DMS53 treated with DMSO at 0.1 percent for 48 hours (cell line): ENCODE measurements around the gene KIAA1614.

ENCODE experiments used
- DNase-seq: peaks from one replicate; lab custom pipeline; 2025; ENCODE audit not compliant: unreplicated experiment; lab: John Stamatoyannopoulos, UW

The KIAA1614 gene, protein sequence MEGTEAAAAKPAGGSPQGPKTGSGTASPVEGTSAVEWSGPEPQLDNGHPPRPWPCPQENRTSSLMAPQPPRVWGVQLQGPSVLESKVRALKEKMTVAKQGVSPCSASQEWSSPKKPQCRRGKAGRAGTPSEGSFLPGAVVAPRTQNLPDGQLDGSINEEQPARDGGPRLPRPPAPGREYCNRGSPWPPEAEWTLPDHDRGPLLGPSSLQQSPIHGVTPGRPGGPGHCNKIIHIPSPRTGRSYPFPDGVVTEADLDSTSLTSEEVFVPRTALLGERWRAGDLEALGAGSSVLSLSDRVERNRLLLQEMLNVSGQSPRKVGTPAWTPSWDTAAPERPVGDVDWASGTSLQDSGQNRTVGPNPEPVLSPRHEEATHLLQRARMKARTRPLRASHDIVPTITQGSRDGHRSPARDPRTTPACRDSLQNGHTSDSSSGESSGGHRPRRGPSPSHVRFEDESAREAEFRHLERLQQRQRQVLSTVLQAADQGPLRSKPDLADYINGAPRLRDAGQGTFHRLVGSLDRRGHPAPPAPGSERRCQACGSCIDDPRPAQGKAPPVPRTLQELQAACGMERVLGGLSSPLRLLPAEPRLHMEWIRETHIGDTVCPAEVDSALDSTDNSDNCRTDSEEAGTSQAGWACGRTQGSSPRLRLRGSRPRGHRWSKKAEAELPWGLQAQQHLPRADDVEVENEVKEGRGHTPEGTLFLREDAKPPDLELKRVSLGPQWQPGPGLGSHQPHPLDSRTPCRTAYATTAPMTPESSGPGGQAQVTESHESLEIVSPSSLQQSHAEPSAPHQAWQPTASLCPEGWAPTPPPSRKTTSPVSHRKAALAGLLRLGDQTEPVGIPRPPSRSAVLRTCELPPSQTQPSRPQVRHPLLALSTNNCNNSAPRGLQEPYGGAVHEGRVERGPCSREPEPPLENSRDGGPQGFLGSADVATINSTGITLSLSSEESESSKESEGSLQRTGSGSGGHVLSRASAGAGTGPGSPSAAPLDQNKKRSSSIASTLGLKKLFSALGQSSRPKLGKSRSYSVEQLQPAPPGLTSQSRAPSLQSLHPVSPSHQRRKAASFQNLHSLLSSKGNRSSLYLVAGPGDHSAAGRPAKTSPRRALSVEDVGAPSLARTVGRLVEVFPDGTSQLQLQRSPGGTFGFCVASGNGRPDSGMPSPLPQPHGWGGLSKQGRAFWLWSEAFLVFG

DNA sequence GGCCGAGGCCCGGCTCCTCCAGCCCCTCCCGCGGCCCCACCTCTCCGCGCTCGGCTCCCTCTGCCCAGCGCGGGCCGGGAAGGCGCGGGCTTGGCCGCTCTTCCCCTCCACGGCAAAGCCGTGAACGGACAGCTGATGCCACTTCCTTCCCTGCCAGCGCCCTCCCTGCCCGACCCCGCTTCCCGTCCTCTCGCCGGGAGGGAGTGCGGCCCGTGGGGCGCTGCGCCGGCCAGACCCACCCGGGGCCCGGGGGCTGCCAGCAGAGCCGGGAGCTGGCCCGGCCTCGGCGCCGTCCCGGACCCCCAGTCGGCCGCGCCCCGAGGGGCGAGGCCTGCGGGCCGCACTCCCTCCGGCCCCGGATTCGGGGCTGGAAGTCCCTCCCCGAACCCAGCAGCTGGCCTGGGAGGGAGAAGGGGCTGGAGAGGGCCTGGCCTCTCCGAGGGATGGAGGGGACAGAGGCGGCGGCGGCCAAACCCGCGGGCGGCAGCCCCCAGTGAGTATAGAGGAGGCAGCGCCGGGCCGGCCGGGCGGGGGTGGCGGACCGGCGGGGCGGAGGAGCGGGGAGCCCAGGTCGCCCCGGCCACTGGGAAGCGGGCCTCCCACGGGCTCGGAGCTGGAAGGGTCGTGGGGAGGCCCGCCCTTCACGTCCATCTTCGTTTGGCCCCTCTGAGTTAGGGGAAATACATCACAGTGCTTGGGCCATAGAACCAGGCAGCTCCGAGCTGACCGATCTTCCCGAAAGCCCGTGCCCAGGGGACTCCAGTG lies at the start of gene KIAA1614:
KIAA1614 (plus strand) TSS at position 97 of the 765 bp plus-strand sequence; CDS start at position 444, 347 bp downstream.
- DNase-seq: no peak

DNA sequence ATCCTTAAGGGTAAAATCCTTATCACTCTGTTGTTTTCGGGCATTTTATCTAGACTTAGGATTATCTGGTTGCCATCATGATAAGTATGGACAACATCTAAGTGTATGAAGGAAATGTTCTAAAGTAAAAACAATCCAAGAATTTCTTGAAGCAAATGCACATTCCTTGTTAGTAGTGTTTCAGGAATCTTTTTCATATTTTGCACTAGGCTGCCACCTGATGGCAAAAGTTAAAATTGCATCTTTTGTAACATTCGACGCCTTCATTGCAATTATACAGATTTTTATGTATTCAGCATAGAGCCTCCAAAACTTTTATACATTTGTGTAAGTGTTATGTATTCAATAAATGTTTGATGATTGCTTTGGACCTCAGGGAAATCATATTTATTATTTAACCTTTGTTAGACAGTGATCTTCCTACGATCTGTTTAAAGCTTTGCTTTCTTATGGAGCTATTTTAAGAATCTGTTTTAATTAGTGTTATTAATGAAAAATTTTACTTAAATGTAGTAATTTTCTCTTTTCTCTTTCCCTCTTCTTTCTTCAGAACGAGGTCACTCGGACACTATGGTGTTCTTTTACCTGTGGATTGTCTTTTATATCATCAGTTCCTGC lies 49.4 kb upstream of the KIAA1614 start:
- DNase-seq: peak; percentile 50

DNA sequence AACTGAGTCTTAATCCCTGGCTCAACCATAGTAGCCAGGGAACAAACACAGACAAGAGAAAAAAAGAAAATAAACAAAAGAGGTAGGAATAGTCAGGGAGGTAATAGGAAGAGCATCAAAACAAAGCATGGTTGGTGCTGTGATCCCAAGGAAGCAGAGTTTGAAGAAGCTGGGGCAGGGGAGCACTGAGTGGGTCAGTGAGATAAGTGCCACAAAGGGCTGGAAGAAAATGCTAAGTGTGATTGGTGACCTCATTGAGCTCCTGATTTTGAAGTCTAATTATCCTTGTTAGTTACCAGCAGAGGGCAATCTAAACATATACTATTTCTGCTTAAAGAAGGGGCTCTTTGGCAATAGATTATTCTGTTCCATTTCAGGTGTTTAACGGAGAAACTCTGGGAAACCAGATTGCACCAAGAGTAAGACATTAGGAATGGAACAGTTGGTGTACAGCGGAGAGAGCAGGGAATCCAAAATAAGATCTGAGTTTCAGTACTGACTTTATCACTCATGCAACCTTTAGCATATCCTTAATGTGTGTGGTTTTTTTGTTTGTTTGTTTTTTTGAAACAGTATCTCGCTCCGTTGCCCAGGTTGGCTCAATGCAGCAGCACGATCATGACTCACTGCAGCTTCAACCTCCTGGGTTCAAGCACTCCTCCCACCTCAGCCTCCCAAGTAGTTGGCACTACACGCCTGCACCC lies 30.7 kb upstream of the KIAA1614 start:
- peak; percentile 57 for DNase-seq

DNA sequence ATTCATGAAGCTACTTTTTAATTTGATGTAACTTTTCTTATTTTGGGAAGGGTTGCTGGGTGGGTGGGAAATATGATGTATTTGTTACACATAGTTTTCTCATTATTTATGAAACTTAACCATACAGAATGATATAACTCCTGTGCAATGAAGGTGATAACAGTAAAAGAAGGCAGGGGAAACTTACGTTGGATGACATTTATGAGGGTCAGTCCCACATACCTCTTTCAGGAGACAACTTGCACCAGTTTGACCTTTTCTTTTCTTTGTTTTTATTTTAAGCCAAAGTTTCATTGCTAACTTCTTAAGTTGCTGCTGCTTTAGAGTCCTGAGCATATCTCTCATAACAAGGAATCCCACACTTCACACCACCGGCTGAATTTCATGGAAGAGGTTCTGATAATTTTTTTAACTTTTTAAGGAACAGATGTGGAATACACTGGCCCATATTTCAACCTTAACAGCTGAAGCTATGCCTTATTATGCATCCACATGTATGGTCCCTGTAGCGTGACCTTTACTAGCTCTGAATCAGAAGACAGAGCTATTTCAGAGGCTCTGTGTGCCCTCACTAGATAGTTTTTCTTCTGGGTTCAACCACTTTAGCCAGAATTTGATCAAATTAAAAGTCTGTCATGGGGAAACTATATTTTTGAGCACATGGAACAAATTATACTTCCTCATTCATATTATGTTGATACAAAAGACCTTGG lies 28.0 kb upstream of the KIAA1614 start:
- DNase-seq: no peak

DNA sequence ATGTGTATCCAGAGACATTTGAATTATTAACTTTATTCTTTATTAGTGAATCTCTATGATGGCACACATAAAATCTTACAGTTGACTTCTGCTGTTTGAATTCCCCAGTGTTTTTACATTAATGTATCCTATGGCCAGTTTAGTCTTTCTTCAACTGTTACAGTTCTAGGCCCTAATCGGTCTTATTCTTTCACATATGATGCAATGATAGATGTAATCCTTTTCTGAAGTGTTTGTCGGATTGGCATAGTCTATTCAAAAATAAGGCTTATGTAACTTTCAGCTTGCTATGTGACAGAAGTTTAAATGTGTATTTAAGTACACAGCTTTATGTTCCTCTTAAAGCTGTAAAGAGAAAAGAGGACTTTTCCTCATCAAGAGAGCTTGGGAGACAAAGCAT lies 26.4 kb upstream of the KIAA1614 start:
- DNase-seq: no peak

DNA sequence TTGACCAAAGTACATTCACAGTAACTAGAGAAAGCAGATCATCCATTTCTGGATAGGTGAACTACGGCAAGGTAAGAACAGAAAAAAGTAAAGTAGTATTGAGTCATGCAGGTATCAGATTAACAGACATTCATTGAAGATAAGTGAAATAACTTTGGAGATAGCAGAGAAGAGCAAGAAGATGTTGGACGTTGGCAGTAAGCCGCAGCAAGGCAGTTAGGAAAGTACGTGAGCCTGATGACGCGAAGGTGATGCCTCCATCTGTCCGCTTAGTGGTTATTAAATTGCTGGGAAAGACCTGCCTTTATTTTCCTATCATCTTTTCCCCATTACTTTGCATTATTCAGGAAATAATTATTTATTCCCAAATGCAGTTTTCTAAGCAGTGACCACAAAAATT lies 24.9 kb upstream of the KIAA1614 start:
- DNase-seq: no peak

DNA sequence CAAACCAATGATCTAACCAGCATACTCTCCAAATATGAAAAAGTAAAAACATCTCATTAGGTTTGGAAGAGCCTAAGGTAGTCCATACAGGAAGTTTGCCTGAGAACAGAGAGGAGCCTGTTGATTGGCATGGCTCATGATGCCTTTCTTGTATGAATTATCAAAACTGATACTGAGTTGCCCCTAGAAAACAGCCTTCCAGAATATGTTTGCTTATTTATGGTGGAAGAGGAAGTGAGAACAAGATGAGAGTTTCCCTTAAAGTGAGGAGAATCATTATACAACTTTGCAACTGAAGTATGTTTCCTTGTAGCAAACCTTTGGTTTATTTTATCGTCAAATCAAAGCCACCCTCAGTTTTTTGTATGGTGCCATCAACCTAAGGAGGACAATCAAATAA lies 23.8 kb upstream of the KIAA1614 start:
- DNase-seq: no peak

DNA sequence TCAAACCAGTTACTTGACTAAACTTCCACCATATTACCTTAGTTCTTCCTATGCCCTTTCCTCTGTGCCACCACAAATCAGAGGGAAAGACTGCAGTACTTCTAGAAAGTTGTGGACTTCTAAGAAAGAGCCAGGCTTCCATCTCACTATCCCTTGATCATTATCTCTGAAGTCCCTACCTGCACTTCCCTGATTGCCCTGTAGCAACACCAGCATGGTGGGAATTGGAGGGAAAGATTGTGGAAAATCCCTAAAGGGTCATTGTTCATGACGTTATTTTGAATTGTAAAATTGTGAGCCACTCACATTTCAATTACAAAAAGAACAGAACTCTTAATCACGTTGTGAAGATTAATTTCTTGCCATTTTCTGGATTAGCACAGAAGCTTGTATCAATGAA lies 23.4 kb upstream of the KIAA1614 start:
- DNase-seq: no peak

DNA sequence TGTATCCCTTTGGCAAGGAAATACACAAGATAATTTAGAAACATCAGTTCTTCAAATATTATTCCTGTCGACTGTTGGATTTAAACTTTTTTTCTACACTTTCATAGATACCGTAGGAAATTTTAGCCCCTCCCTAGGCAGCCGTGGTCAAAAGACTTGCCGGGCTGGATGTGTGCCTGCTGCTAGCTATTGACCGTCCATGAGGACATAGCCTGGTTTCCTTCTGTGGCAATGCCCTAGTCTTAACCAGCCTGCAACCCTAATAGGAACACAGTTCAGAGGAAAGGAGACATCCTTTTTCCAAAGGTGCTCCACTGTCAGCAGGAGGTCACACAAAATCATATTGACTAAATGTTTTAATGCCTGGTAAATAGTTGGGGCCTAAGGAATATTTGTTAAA lies 20.4 kb upstream of the KIAA1614 start:
- no peak for DNase-seq

DNA sequence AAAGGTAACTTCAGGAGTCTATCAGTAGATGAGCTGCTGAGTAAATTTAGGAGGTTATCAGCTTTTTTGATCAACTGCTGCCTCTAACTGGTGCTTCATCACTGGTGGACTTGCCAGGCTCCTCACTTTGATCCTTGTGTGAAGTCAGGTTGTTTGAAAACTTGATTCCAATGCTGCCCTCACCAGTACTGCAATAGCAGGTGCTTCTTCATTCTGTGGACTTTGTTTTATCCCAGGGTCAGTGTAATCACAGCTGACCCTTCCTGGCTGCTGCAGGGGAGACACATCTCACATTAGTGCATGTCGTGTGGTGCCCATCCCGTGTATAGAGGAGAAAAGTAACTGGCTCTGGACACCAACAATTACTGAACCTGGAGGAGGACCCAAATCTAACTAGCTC lies 20.0 kb upstream of the KIAA1614 start:
- DNase-seq: no peak

DNA sequence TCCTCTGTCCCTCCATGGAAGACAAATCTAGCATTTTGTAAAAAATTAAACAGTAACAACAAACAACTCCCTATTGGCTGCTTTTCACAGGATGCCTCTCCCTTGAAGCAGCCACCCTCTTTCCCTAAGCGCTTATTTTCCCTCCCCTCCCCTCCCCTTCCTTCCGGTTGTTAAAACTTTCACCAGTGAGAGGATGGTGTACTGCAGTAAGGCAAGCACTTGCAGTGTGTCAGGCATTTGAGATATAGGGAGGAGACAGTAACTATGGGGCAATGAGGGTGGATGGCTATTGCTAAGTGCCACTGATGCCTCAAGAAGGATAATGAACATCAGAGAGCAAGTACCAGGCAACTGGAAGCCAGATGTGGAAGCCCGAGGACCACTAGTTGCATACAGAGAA lies 19.1 kb upstream of the KIAA1614 start:
- DNase-seq: no peak

DNA sequence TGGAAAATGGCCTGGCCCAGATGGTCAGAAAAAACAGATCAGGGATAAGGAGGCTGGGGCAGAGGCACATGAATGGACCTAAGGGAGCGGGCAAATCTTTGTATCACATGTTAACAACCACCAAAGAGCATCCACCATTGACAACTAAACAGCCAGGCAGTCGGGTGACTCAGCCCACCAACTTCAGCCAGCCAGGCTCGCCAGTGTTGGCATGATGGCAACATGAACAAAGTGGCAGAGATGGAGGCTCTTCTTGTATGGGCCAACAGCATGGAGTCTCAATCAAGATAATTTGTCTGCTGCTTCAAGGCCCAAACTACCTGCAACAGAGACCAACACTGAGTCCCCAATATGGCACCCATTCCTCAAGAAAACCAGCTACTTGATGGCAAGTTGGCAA lies 16.5 kb upstream of the KIAA1614 start:
- DNase-seq: no peak

DNA sequence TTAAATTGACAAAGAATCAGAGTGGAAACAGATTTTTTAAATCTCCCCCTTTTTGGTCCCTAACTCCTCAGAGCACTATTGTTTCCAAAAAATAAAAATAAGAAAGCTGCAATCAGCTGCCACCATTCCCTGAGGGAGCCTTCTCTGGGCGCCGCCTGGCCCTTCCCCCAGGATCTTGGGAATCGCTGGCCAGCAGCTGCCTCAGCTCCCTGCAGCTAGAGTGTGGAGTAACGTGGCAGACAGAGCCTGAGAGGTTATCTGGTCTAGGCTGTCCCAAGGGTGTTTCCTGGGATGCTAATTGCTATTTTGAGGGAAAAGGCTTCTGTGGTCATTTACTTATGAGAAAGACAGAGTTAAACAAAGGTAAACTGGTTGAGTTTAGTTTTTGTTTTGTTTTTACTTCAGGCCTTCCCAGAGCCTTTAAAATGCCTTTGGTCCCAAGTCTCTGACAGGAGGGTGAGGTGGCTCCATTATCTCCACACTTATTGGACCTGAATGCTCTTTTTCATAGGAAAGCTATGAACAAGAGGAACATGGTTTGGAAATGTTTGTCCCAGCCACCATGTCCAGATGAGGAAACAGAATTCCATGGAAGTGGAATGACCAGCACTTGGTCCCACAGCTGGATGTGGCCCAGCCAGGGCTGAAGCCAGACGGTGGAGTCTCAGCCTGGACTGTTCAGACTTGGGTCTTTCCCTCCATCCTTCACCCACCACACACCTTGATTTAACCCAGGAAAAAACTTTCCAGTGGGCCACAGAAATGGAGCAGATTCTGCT lies 14.1 kb upstream of the KIAA1614 start:
- no peak for DNase-seq

DNA sequence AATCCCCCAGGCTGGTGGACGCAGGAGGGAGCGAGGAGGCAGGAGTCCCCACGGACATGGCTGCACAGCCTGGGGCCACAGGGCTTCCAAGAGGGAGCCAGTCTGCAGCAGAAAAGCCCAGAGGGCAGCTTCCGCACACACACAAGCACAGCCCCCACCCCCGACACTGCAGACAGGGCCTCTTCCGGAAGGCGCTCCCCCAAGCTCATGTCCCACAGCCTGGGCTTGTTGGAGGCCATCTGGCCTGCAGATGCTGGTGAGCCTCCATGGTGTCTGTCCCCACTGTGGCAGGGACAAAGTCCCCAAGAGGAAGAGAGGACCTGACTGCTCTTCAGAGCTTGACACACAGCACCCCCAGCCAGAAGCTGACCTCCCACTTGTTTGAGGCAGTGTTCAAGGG lies 13.4 kb upstream of the KIAA1614 start:
- DNase-seq: no peak

DNA sequence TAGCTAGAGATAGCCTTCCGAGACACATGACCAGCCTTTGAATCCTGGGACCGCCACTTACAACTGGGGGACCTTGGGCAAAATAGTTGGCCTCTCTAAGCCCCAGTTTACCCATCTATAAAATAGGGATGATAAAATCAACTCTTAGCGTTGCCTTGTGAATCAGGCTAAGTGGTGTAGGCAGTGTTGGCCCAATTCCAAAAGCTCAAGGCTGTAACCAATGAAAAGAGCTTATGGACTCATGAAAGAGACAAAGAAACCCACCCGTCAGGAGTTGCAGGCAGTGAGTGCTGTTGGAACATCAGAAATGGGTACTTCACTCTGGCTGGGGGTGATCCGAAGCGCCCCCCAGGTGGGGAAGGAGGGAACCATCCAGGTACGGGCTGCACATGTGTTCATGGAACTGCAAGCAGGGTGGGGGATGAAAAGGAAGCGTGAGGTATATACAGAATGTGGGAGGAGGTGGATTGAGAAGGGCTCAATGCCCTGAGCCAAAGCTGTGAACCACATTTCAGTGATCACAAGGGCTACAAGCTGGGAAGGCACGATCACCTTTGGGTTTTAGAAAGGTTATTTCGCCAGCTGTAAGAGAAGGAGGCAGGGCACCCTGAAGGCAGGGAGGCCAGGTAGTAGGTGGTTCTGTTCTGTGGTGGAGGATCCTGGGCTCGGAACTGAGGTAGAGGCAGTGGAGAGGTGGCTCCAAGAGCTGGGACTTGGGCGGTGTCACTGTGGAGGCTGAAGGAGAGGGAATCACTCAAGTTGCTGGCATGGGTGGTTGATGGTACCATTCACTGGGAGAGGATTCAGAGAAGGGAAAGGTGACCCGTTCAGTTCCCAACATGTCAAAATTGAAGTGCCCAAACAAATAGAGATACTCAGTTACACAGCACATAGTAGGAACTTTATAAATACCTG lies 11.4 kb upstream of the KIAA1614 start:
- no peak for DNase-seq

DNA sequence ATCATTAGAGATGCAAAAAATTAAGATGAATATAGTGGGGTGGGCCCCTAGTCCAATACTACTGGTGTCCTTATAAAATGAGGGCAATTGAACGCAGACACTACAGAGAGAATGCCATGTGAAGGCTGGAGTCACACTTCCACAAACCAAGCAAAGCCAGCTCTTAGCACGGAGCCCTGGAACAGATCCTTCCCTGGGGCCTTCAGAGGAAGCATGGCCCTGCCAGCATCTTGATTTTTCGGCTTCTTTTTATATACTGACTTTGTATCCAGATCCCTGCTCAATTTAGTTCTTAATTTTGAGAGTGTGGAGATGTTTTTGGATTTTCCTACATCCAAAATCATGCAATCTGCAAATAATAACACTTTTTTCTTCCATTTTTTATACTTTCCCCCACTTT lies 10.2 kb upstream of the KIAA1614 start:
- no peak for DNase-seq

DNA sequence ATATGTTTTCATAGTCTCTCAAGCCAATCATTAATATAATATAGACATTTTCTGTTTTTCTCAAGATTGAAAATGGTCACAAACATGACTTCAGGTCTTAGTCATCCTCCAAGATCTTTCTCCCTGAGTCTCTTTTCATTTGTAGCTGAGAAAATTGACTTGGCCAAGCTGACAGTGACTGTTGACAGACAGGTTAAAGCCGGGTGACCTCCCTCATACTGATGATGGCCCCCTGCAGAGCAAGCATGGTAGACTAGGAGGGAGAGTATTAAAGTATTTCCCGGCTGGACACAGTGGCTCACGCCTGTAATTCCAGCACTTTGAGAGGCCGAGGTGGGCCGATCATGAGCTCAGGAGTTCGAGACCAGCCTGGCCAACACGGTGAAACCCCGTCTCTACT lies 6.8 kb upstream of the KIAA1614 start:
- DNase-seq: no peak
